Mucosa of stomach (tissue), 1 donor: ENCODE measurements around the gene NCKAP5.

ENCODE experiments used
- H3K27me3 ChIP-seq: one replicate; pipeline ENCODE4 v1.7.0; 2013; ENCODE audit warnings: mild to moderate bottlenecking, low read length; ENCODE audit not compliant: control insufficient read depth, insufficient read depth
- H3K36me3 ChIP-seq: one replicate; pipeline ENCODE4 v1.7.0; 2013; ENCODE audit warnings: low read length; ENCODE audit not compliant: control insufficient read depth, insufficient read depth
- H3K4me1 ChIP-seq: one replicate; pipeline ENCODE4 v1.7.0; 2013; ENCODE audit warnings: mild to moderate bottlenecking, low read length; ENCODE audit not compliant: control insufficient read depth, insufficient read depth
- H3K4me3 ChIP-seq: one replicate; pipeline ENCODE4 v1.7.0; 2013; ENCODE audit warnings: low read length
- H3K9ac ChIP-seq: one replicate; pipeline ENCODE4 v1.7.0; 2013; ENCODE audit warnings: mild to moderate bottlenecking, low read length, moderate library complexity
- H3K9me3 ChIP-seq: one replicate; pipeline ENCODE4 v1.7.0; 2013; ENCODE audit warnings: mild to moderate bottlenecking, low read length, moderate library complexity; ENCODE audit not compliant: control insufficient read depth
- donor health status: Pancreatic carcinoma.

Gene NCKAP5

GRCh38 chr2:133439565-133439920, 128.7 kb downstream of the NCKAP5 start:
- Histone ChIP-seq H3K9ac (no peak overlapping the region), H3K27me3 (no peaks in the 10 kb centered on the region), H3K9me3 (no peaks in the 10 kb centered on the region), H3K4me1 (peaks cover 10% of the 10 kb centered on the region), H3K4me3 (no peak overlapping the region), H3K36me3 (no peaks in the 10 kb centered on the region)

- Histone ChIP-seq H3K27me3 (no peaks in the 10 kb centered on the region), H3K9ac (no peak overlapping the region), H3K36me3 (no peaks in the 10 kb centered on the region), H3K4me3 (no peak overlapping the region), H3K9me3 (no peaks in the 10 kb centered on the region), H3K4me1 (peaks cover 13% of the 10 kb centered on the region)
Observed at GRCh38 chr2:133438848-133439564, 129.3 kb downstream of the NCKAP5 start.

GRCh38 chr2:133438026-133438425, 130.2 kb downstream of the NCKAP5 start:
- H3K9me3 ChIP-seq = no peaks in the 10 kb centered on the region
- H3K4me3 ChIP-seq = no peak overlapping the region
- H3K36me3 ChIP-seq = no peaks in the 10 kb centered on the region
- H3K4me1 ChIP-seq = peaks cover 13% of the 10 kb centered on the region
- no peak overlapping the region for H3K9ac ChIP-seq
- no peaks in the 10 kb centered on the region for H3K27me3 ChIP-seq

GRCh38 chr2:133437492-133437891, 130.8 kb downstream of the NCKAP5 start:
- peaks cover 13% of the 10 kb centered on the region for H3K4me1 ChIP-seq
- no peaks in the 10 kb centered on the region for H3K36me3 ChIP-seq
- H3K9ac ChIP-seq = no peak overlapping the region
- H3K9me3 ChIP-seq = no peaks in the 10 kb centered on the region
- H3K4me3 ChIP-seq = no peak overlapping the region
- H3K27me3 ChIP-seq = no peaks in the 10 kb centered on the region

- H3K4me1 ChIP-seq = peaks cover 13% of the 10 kb centered on the region
- H3K9me3 ChIP-seq = no peaks in the 10 kb centered on the region
- no peak overlapping the region for H3K4me3 ChIP-seq
Observed at GRCh38 chr2:133434959-133435668, 133.1 kb downstream of the NCKAP5 start.

GRCh38 chr2:133433455-133434451, 134.5 kb downstream of the NCKAP5 start:
- H3K9ac ChIP-seq = no peak overlapping the region
- H3K4me3 ChIP-seq = no peak overlapping the region
- H3K9me3 ChIP-seq = no peaks in the 10 kb centered on the region
- H3K27me3 ChIP-seq = no peaks in the 10 kb centered on the region
- peaks cover 13% of the 10 kb centered on the region for H3K4me1 ChIP-seq
- no peaks in the 10 kb centered on the region for H3K36me3 ChIP-seq

More at GRCh38 chr2:133434959-133435668, 133.1 kb downstream of the NCKAP5 start:
- Histone ChIP-seq H3K27me3 (no peaks in the 10 kb centered on the region), H3K36me3 (no peaks in the 10 kb centered on the region), H3K9ac (no peak overlapping the region)

- H3K36me3 ChIP-seq = no peaks in the 10 kb centered on the region
- no peak overlapping the region for H3K9ac ChIP-seq
- no peak overlapping the region for H3K4me3 ChIP-seq
- peaks cover 13% of the 10 kb centered on the region for H3K4me1 ChIP-seq
- H3K27me3 ChIP-seq = no peaks in the 10 kb centered on the region
- H3K9me3 ChIP-seq = no peaks in the 10 kb centered on the region
Observed at GRCh38 chr2:133432778-133433177, 135.5 kb downstream of the NCKAP5 start.

- H3K4me3 ChIP-seq = no peak overlapping the region
- H3K9me3 ChIP-seq = no peaks in the 10 kb centered on the region
- no peaks in the 10 kb centered on the region for H3K27me3 ChIP-seq
- H3K36me3 ChIP-seq = no peaks in the 10 kb centered on the region
- H3K4me1 ChIP-seq = peaks cover 13% of the 10 kb centered on the region
- no peak overlapping the region for H3K9ac ChIP-seq
Observed at GRCh38 chr2:133431289-133431688, 137.0 kb downstream of the NCKAP5 start.

- Histone ChIP-seq H3K9me3 (no peaks in the 10 kb centered on the region), H3K4me3 (no peak overlapping the region), H3K9ac (no peak overlapping the region), H3K36me3 (no peaks in the 10 kb centered on the region), H3K4me1 (peaks cover 12% of the 10 kb centered on the region), H3K27me3 (no peaks in the 10 kb centered on the region)
Observed at GRCh38 chr2:133426791-133427190, 141.5 kb downstream of the NCKAP5 start.

- Histone ChIP-seq H3K4me1 (peaks cover 22% of the 10 kb centered on the region), H3K4me3 (no peak overlapping the region), H3K9ac (no peak overlapping the region), H3K9me3 (no peaks in the 10 kb centered on the region), H3K36me3 (no peaks in the 10 kb centered on the region), H3K27me3 (no peaks in the 10 kb centered on the region)
Observed at GRCh38 chr2:133425612-133426011, 142.7 kb downstream of the NCKAP5 start.

- Histone ChIP-seq H3K9ac (no peak overlapping the region), H3K36me3 (no peaks in the 10 kb centered on the region), H3K27me3 (no peaks in the 10 kb centered on the region), H3K4me3 (no peak overlapping the region), H3K9me3 (no peaks in the 10 kb centered on the region), H3K4me1 (peaks cover 27% of the 10 kb centered on the region)
Observed at GRCh38 chr2:133424876-133425275, 143.4 kb downstream of the NCKAP5 start.

- no peak overlapping the region for H3K9ac ChIP-seq
- H3K4me1 ChIP-seq = peaks cover 27% of the 10 kb centered on the region
- no peaks in the 10 kb centered on the region for H3K9me3 ChIP-seq
- H3K36me3 ChIP-seq = no peaks in the 10 kb centered on the region
- no peaks in the 10 kb centered on the region for H3K27me3 ChIP-seq
- no peak overlapping the region for H3K4me3 ChIP-seq
Observed at GRCh38 chr2:133422931-133423351, 145.3 kb downstream of the NCKAP5 start.
